ENCODE results near the gene ANO2.

DNA sequence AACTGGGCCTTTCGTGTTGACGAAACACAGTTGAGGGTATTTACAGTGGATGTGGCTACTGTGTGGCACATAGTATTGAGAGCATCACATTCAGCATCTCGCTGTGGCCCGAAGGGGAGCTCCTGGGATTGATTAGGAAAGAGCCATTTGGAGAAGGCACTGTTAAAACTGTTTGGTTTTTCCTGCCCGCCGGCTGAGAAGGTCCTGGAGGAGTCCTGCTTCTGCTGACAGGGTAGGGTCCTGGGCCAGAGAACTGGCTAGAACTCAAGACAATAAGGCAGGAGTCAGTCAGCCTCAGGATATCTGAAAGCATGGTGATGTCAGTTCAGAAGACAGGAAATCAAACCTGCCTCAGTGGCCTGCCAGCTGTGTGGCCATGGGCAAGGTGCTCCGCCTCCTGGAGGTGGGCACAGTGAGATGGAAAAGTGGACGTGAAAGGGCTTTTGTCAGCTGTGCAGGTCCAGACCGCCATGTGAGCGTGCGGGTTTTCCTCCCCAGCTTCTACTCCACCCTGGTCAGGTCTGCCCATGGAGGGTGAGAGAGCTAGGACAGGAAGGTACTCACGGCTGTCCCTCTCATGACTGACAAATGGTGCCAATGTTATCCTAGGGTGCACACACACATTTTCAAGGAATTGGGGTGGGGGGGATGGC is 420.8 kb downstream of the ANO2 start:
- TF ChIP-seq, protein P1, sequence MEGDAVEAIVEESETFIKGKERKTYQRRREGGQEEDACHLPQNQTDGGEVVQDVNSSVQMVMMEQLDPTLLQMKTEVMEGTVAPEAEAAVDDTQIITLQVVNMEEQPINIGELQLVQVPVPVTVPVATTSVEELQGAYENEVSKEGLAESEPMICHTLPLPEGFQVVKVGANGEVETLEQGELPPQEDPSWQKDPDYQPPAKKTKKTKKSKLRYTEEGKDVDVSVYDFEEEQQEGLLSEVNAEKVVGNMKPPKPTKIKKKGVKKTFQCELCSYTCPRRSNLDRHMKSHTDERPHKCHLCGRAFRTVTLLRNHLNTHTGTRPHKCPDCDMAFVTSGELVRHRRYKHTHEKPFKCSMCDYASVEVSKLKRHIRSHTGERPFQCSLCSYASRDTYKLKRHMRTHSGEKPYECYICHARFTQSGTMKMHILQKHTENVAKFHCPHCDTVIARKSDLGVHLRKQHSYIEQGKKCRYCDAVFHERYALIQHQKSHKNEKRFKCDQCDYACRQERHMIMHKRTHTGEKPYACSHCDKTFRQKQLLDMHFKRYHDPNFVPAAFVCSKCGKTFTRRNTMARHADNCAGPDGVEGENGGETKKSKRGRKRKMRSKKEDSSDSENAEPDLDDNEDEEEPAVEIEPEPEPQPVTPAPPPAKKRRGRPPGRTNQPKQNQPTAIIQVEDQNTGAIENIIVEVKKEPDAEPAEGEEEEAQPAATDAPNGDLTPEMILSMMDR (IDR thresholded peaks at IDR 0.05; ENCODE audit: low read depth, low read length, poor library complexity, severe bottlenecking): no peak
- TF ChIP-seq EZH2phosphoT487 (IDR thresholded peaks at IDR 0.05; ENCODE audit: borderline replicate concordance, low read length): no peak

All from DOHH2 (cell line).